ENCODE data around the gene SMARCAL1. TPM values are rescaled to one million over a fixed set of nuclear protein-coding genes. Genes with fewer than 3 reads are reported as not detected.

SMARCAL1 gene
- total RNA-seq, 3 donors from 2014 or later: 18.2 to 21.9 (median 19.9) TPM

DNA sequence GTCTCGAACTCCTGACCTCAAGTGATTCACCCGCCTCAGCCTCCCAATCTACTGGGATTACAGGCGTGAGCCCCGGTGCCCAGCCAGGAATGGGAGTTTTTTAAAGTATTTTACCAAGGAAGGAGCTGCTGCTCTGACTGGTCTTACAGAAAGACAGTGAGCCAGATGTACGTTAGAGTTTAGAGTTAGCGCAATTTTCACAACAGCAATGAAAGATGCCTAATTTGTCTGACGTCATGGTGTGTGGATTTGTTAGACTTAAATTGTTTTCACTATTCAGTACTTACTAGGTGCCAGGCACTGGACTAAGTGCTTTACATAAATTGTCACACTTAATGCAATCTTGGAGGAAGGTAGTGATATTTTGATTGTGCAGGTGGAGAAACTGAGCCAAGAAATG is 74.0 kb downstream of the SMARCAL1 start:
- peaks cover 11% of the 10 kb centered on the region for H3K36me3 Mint-ChIP-seq (ENCODE audit: insufficient read depth)
- no peak for ATAC-seq
- H3K27me3 Mint-ChIP-seq (ENCODE audit: low read depth): no peaks in the 10 kb centered on the region
- no peaks in the 10 kb centered on the region for H3K9me3 Mint-ChIP-seq
- DNase-seq: no peak
- H3K4me1 Mint-ChIP-seq (ENCODE audit: low read depth): no peaks in the 10 kb centered on the region
- H3K4me3 Mint-ChIP-seq: no peak overlapping the region

- DNase-seq (no peak), ATAC-seq (no peak)
- Mint-ChIP-seq H3K4me1 (ENCODE audit: low read depth) (no peaks in the 10 kb centered on the region), H3K36me3 (ENCODE audit: insufficient read depth) (peaks cover 11% of the 10 kb centered on the region), H3K4me3 (no peak overlapping the region), H3K9me3 (no peaks in the 10 kb centered on the region), H3K27me3 (ENCODE audit: low read depth) (no peaks in the 10 kb centered on the region)
These were observed 74.4 kb downstream of the SMARCAL1 start for GRCh38 chr2:216486708-216487107.

DNA sequence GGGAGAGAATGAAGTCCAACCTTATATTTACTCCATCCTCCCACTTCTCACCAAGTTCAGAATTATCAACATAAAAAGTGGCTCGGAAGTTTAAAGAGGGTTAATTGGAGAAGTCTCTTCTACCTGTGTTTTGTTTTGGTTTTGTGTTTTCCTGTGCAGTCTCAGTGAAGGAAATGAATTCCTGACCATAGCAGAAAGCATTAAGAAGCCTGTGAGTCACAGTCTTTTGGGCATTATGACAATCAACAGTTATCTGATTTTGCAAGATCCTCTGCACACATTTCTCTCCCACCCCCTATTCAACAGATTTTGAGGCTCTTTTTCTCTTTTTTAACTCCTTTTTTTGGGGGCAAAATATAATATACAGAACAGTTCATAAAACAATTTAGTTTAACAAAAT is 77.8 kb downstream of the SMARCAL1 start:
- peaks cover 3% of the 10 kb centered on the region for H3K4me1 Mint-ChIP-seq (ENCODE audit: low read depth)
- H3K9me3 Mint-ChIP-seq: no peaks in the 10 kb centered on the region
- no peaks in the 10 kb centered on the region for H3K36me3 Mint-ChIP-seq (ENCODE audit: insufficient read depth)
- ATAC-seq (no peak), DNase-seq (no peak)
- no peaks in the 10 kb centered on the region for H3K27me3 Mint-ChIP-seq (ENCODE audit: low read depth)
- H3K4me3 Mint-ChIP-seq: no peak overlapping the region

- Mint-ChIP-seq H3K36me3 (ENCODE audit: insufficient read depth) (no peaks in the 10 kb centered on the region), H3K27me3 (ENCODE audit: low read depth) (no peaks in the 10 kb centered on the region), H3K4me3 (no peak overlapping the region), H3K9me3 (no peaks in the 10 kb centered on the region), H3K4me1 (ENCODE audit: low read depth) (peaks cover 3% of the 10 kb centered on the region)
- ATAC-seq (no peak), DNase-seq (no peak)
These were observed 79.7 kb downstream of the SMARCAL1 start for GRCh38 chr2:216491793-216492596.

GRCh38 chr2:216492597-216493333 is 80.5 kb downstream of the SMARCAL1 start:
- ATAC-seq (no peak), DNase-seq (no peak)
- Mint-ChIP-seq H3K9me3 (no peaks in the 10 kb centered on the region), H3K27me3 (ENCODE audit: low read depth) (no peaks in the 10 kb centered on the region), H3K4me3 (no peak overlapping the region), H3K4me1 (ENCODE audit: low read depth) (peaks cover 9% of the 10 kb centered on the region), H3K36me3 (ENCODE audit: insufficient read depth) (no peaks in the 10 kb centered on the region)

DNA sequence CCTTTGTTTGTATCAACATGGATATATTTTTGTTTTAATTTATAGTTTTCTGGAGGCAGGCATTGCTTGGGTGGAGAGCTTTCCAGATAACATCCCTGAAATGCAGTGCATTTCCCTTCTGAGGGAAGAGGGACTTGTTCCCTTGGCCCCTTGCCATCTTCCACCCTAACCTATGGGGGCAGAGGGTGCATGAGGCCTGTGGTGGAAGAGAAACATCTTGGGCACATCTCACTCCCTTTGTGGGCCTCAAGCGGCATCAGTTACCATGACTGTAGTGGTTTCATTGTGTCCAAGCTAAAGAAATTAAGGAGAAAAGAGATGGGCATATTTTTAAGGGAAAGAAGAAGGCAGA is 81.0 kb downstream of the SMARCAL1 start:
- Mint-ChIP-seq H3K36me3 (ENCODE audit: insufficient read depth) (no peaks in the 10 kb centered on the region), H3K9me3 (no peaks in the 10 kb centered on the region), H3K4me1 (ENCODE audit: low read depth) (peaks cover 14% of the 10 kb centered on the region), H3K27me3 (ENCODE audit: low read depth) (no peaks in the 10 kb centered on the region), H3K4me3 (no peak overlapping the region)
- ATAC-seq: no peak
- DNase-seq: no peak

DNA sequence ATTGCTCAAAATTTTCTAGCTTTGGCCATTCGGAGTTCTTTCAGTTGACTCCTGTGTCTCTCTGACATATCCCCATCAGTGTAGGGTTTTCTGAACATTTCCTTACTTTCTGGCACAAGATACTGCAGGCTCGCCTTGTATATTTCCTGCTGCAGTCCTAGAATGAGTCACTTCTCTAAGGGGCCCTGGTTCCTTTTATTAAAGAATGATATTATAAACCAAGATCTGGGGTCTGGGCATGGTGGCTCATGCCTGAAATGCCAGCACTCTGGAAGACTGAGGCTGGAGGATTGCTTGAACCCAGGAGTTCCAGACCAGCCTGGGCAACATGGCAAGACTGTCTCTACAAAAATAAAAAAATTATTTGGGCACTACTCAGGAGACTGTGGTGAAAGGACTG is 83.4 kb downstream of the SMARCAL1 start:
- H3K27me3 Mint-ChIP-seq (ENCODE audit: low read depth): no peaks in the 10 kb centered on the region
- DNase-seq: no peak
- no peak for ATAC-seq
- peaks cover 21% of the 10 kb centered on the region for H3K36me3 Mint-ChIP-seq (ENCODE audit: insufficient read depth)
- peaks cover 25% of the 10 kb centered on the region for H3K4me1 Mint-ChIP-seq (ENCODE audit: low read depth)
- H3K9me3 Mint-ChIP-seq: no peaks in the 10 kb centered on the region
- no peak overlapping the region for H3K4me3 Mint-ChIP-seq

DNA sequence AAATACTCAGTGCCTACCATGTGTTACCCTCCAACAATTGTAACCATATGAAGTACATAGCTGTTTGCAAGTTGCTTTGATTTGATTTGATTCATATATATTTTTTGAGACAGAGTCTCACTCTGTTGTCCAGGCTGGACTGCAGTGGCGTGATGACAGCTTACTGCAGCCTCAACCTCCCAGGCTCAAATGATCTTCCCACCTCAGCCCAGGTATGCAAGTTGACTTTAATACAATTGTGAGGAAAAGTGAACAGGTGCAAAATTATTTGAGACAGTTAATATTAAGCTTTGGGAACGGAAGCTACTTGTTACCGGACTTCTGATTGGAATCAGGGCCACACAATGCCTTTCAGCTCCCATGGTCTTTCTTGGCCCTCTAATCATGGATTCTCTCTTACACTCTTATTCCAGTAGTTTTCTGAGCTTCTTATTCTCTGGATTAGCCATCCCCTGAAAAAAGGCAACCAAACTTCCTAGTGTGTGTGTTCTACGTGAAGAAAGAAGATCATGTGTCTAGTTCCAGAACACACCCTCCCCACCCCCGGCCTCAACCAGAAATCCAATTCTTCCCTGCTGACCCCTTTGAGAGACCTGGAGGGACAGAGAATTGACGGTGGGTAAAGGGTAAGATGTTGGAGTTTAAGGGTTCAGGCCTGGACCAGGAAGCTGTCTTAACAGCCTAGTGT is 85.2 kb downstream of the SMARCAL1 start:
- Mint-ChIP-seq H3K9me3 (no peaks in the 10 kb centered on the region), H3K27me3 (ENCODE audit: low read depth) (no peaks in the 10 kb centered on the region), H3K36me3 (ENCODE audit: insufficient read depth) (peaks cover 34% of the 10 kb centered on the region), H3K4me1 (ENCODE audit: low read depth) (peaks cover 36% of the 10 kb centered on the region), H3K4me3 (peak overlapping the region; percentile 98)
- no peak for DNase-seq
- ATAC-seq: no peak

GRCh38 chr2:216498070-216498378 is 85.7 kb downstream of the SMARCAL1 start:
- ATAC-seq (no peak), DNase-seq (no peak)
- Mint-ChIP-seq H3K4me1 (ENCODE audit: low read depth) (peaks cover 41% of the 10 kb centered on the region), H3K27me3 (ENCODE audit: low read depth) (no peaks in the 10 kb centered on the region), H3K4me3 (peak overlapping the region; percentile 98), H3K36me3 (ENCODE audit: insufficient read depth) (peaks cover 39% of the 10 kb centered on the region), H3K9me3 (no peaks in the 10 kb centered on the region)

GRCh38 chr2:216498379-216499352 is 86.4 kb downstream of the SMARCAL1 start, which contains the start of gene RPL37A:
Gene RPL37A (plus strand): TSS chr2:216498844. CDS start chr2:216498875, 31 bp downstream.
- ATAC-seq (peak; percentile 94), DNase-seq (peak; percentile 85)
- H3K4me3 Mint-ChIP-seq: peak within 1 kb of the TSS; percentile 98
- no peaks in the 10 kb centered on the region for H3K9me3 Mint-ChIP-seq
- peaks cover 43% of the 10 kb centered on the region for H3K4me1 Mint-ChIP-seq (ENCODE audit: low read depth)
- peaks cover 41% of the 10 kb centered on the region for H3K36me3 Mint-ChIP-seq (ENCODE audit: insufficient read depth)
- no peaks in the 10 kb centered on the region for H3K27me3 Mint-ChIP-seq (ENCODE audit: low read depth)

DNA sequence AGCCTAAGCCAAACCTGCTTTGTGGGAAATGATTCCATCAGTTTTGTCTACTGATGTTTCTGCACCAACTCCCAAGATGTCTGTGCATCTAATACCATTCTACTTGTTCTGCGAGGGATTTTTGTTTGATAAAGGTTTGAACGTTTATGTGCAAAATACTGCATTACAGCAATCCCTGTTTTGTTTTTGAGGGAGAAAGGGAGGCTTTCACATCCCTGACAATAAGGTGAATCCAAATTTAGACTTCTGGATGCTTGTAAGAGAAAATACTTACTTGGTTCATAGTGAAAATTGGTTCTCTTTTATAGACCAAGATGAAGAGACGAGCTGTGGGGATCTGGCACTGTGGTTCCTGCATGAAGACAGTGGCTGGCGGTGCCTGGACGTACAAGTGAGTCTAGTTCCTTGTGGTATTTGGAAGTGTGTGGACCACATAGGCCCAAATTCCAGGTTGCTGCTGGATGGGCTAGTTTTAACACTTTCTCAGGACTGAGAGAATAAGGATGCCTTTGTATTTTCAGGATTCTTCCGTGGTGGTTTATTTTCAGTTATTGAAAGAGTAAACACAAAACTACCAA is 87.4 kb downstream of the SMARCAL1 start:
- Mint-ChIP-seq H3K27me3 (ENCODE audit: low read depth) (no peaks in the 10 kb centered on the region), H3K9me3 (no peaks in the 10 kb centered on the region), H3K4me3 (peak overlapping the region; percentile 98), H3K36me3 (ENCODE audit: insufficient read depth) (peaks cover 49% of the 10 kb centered on the region), H3K4me1 (ENCODE audit: low read depth) (peaks cover 47% of the 10 kb centered on the region)
- DNase-seq (no peak), ATAC-seq (no peak)

- H3K4me3 Mint-ChIP-seq: peak overlapping the region; percentile 98
- DNase-seq (no peak), ATAC-seq (no peak)
- no peaks in the 10 kb centered on the region for H3K9me3 Mint-ChIP-seq
- H3K36me3 Mint-ChIP-seq (ENCODE audit: insufficient read depth): peaks cover 54% of the 10 kb centered on the region
- H3K4me1 Mint-ChIP-seq (ENCODE audit: low read depth): peaks cover 47% of the 10 kb centered on the region
- no peaks in the 10 kb centered on the region for H3K27me3 Mint-ChIP-seq (ENCODE audit: low read depth)
These were observed 88.3 kb downstream of the SMARCAL1 start for GRCh38 chr2:216500572-216500971.

GRCh38 chr2:216501854-216502253 is 89.6 kb downstream of the SMARCAL1 start:
- Mint-ChIP-seq H3K4me3 (peak overlapping the region; percentile 98), H3K27me3 (ENCODE audit: low read depth) (no peaks in the 10 kb centered on the region), H3K36me3 (ENCODE audit: insufficient read depth) (peaks cover 61% of the 10 kb centered on the region), H3K4me1 (ENCODE audit: low read depth) (peaks cover 47% of the 10 kb centered on the region), H3K9me3 (no peaks in the 10 kb centered on the region)
- ATAC-seq: no peak
- DNase-seq: no peak

Data from activated T-cell treated with anti-CD3 and anti-CD28 coated beads, Interleukin-2, amount 50 U/mL, for 4 hours (primary cell).